Vagina (tissue), 2 donors: Measurements from ENCODE around the gene POPDC2.

Source experiments
- CTCF ChIP-seq, 3 experiments: fragments of 450-650 bp in 2 of 3; fragments of 200-600 bp in 1 of 3; sonication (generic) in 1 of 3; IDR thresholded peaks; one replicate each; pipeline ENCODE4 v1.5.1; 2017 to 2019; ENCODE audit warnings: antibody characterized with exemption in 3 of 3, mild to moderate bottlenecking in 2 of 3, moderate library complexity in 2 of 3
- POLR2A ChIP-seq, 2 donors: fragments of 450-650 bp; IDR thresholded peaks; one replicate each; pipeline ENCODE4 v1.6.1; 2017; ENCODE audit warnings: antibody characterized with exemption in 2 of 2, mild to moderate bottlenecking in 2 of 2, moderate library complexity in 2 of 2
- POLR2AphosphoS5 ChIP-seq, 2 donors: sonication (generic); formaldehyde crosslinking; IDR thresholded peaks; one replicate each; pipeline ENCODE4 v1.9.0; 2017; ENCODE audit warnings: antibody characterized with exemption in 2 of 2, mild to moderate bottlenecking in 2 of 2, low read depth in 1 of 2; ENCODE audit not compliant: insufficient read depth in 1 of 2

GRCh38 chr3:119613872-119614271 lies 46.5 kb downstream of the POPDC2 start:
- no peak for TF ChIP-seq CTCF (IDR thresholded peaks at IDR 0.05)
- no peak for TF ChIP-seq POLR2AphosphoS5 (IDR thresholded peaks at IDR 0.05; ENCODE audit: insufficient read depth in 1 of 2, low read depth in 1 of 2)
- TF ChIP-seq POLR2A (IDR thresholded peaks at IDR 0.05): no peak
